Measurements from ENCODE around the gene PAMR1.

The PAMR1 gene

DNA sequence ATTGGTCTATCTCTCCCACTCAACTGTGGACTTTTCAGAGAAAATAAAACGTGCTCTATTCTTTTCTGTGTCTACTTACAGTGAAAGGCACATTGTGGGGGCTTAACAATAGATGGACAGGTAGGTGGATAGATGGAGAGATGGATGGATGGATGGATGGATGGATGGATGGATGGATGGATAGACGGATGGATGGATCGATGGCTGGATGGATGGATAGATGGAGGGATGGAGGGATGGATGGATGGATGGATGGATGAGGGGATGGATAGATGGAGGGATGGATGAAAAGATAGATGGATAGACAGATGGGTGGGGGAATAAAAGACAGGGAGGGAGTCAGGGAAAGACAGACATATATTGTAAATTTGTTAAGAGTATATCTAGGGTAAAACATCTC is 91.8 kb downstream of the PAMR1 start:
- Mint-ChIP-seq H3K36me3 (ENCODE audit: low read depth) (peaks cover 17% of the 10 kb centered on the region), H3K27ac (no peak overlapping the region), H3K9me3 (no peaks in the 10 kb centered on the region), H3K27me3 (ENCODE audit: low read depth) (peaks cover 11% of the 10 kb centered on the region), H3K4me1 (no peaks in the 10 kb centered on the region), H3K4me3 (no peak overlapping the region)
- TF ChIP-seq, protein P1, sequence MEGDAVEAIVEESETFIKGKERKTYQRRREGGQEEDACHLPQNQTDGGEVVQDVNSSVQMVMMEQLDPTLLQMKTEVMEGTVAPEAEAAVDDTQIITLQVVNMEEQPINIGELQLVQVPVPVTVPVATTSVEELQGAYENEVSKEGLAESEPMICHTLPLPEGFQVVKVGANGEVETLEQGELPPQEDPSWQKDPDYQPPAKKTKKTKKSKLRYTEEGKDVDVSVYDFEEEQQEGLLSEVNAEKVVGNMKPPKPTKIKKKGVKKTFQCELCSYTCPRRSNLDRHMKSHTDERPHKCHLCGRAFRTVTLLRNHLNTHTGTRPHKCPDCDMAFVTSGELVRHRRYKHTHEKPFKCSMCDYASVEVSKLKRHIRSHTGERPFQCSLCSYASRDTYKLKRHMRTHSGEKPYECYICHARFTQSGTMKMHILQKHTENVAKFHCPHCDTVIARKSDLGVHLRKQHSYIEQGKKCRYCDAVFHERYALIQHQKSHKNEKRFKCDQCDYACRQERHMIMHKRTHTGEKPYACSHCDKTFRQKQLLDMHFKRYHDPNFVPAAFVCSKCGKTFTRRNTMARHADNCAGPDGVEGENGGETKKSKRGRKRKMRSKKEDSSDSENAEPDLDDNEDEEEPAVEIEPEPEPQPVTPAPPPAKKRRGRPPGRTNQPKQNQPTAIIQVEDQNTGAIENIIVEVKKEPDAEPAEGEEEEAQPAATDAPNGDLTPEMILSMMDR (IDR thresholded peaks at IDR 0.05; ENCODE audit: unreplicated experiment in 3 of 3): no peak

DNA sequence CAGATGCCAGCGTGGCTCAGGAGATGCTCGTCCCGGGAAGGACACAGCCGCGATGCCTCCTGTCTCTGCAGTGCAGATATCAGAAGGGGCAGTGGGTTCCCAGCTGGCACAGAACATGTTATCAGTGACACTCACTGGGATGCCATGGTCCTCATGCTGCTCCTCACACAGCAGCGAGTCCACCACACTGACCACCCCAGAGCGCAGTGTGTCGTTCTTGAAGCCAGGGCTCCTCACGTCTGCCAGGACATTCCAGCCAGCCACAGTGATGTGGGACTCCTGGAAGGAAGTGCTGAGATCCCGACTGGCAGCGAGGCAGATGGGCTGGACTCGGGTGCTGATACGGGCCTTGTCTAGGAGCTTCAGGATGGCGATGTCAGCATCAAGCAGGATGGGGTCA is 93.0 kb downstream of the PAMR1 start:
- Mint-ChIP-seq H3K27ac (no peak overlapping the region), H3K4me3 (no peak overlapping the region), H3K36me3 (ENCODE audit: low read depth) (peaks cover 17% of the 10 kb centered on the region), H3K4me1 (peaks cover 2% of the 10 kb centered on the region), H3K9me3 (no peaks in the 10 kb centered on the region), H3K27me3 (ENCODE audit: low read depth) (peaks cover 13% of the 10 kb centered on the region)
- TF ChIP-seq, protein P1 (IDR thresholded peaks at IDR 0.05; ENCODE audit: unreplicated experiment in 3 of 3): no peak

DNA sequence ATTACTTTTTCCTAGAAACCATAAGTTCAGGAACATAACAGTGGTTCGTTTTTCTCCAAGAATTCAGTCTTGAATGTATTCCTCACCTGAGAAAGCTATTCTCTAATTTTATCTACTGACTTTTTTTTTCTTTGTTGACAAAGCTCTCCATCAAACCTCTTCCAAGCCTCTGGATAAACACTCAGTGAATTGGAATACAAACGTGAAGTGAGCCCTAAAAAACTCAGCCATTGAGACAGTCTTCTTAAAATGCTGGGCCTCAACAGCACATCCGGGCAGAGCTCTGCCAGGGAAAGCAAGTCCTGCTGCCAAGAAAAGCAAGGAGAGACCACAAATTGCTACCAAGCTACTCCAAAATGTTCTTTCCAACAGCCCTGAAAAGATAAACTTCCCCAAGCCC is 98.3 kb downstream of the PAMR1 start:
- Mint-ChIP-seq H3K27ac (peak overlapping the region in 2 of 3 experiments; percentile 55 to 60), H3K4me1 (peaks cover 49% of the 10 kb centered on the region), H3K27me3 (ENCODE audit: low read depth) (peaks cover 47% of the 10 kb centered on the region), H3K4me3 (no peak overlapping the region), H3K36me3 (ENCODE audit: low read depth) (peaks cover 8% of the 10 kb centered on the region), H3K9me3 (no peaks in the 10 kb centered on the region)
- TF ChIP-seq, protein P1 (IDR thresholded peaks at IDR 0.05; ENCODE audit: unreplicated experiment in 3 of 3): no peak

DNA sequence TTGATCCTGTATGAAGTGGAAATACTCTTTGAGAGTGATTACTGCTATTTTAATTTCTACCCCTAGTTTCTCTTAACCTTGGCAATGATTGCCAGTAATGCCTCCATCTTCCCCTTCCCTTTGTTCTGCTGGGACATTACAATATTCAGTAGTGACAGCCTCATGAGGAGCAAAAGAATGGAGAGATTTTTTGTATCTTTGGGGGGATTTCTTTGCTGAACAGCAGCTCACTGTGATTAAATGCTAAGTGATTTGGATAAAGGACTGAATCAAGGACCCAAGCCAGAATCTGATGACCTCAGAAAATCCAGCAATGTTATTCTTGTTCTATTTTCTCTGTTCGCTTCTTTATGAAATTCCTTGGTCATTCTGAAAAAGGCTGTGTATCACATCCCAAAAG is 99.1 kb downstream of the PAMR1 start:
- Mint-ChIP-seq H3K4me1 (peaks cover 50% of the 10 kb centered on the region), H3K27me3 (ENCODE audit: low read depth) (peaks cover 54% of the 10 kb centered on the region)

DNA sequence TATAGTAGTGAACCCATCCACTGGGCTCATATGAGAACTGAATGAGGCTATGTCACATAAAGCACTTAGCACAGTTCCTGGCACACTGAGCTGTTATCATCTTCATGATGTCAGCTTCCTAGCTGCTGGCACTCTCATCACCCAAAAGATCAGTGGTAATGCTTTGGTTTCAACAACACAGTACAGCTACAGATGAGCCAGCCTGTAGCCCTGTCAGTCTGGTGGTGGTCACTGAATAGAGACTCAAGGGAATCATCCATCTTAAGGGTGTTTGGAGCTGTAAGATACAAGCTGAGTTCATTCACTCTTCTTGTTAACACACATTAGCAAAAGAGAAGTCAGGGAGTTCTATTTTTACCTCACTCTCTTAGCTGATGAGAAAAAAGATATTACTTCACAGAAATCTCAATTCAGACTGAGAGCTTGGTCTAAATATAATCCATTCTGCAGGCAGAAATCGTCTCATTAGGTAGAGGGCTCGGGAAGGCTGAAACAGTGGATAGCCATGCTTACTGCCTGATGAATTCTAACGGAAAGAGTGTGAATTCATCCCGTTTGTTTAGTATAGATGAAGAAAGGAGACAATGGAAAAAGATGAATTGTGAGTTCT is 99.7 kb downstream of the PAMR1 start:
- Mint-ChIP-seq H3K9me3 (no peaks in the 10 kb centered on the region), H3K4me1 (peaks cover 55% of the 10 kb centered on the region), H3K27me3 (ENCODE audit: low read depth) (peaks cover 60% of the 10 kb centered on the region), H3K36me3 (ENCODE audit: low read depth) (no peaks in the 10 kb centered on the region), H3K4me3 (no peak overlapping the region), H3K27ac (no peak overlapping the region)
- TF ChIP-seq, protein P1 (IDR thresholded peaks at IDR 0.05; ENCODE audit: unreplicated experiment in 3 of 3): no peak

More for the DNA sequence above, 99.1 kb downstream of the PAMR1 start:
- Mint-ChIP-seq H3K36me3 (ENCODE audit: low read depth) (peaks cover 2% of the 10 kb centered on the region), H3K9me3 (no peaks in the 10 kb centered on the region), H3K4me3 (no peak overlapping the region), H3K27ac (no peak overlapping the region)
- TF ChIP-seq, protein P1 (IDR thresholded peaks at IDR 0.05; ENCODE audit: unreplicated experiment in 3 of 3): no peak
